Skeletal muscle tissue (tissue), 4 donors: ENCODE measurements around the gene CMSS1. TPM values are rescaled to one million over a fixed set of nuclear protein-coding genes. Genes with fewer than 3 reads are reported as not detected.

Experiments used
- H3K27ac ChIP-seq: one replicate; pipeline ENCODE4 v1.7.0; 2013; ENCODE audit warnings: mild to moderate bottlenecking, low read depth, low read length, inconsistent platforms
- H3K27me3 ChIP-seq, 3 donors: one replicate each; pipeline ENCODE4 v1.7.0; 2013; ENCODE audit warnings: low read length in 3 of 3; ENCODE audit not compliant: control insufficient read depth in 3 of 3, insufficient read depth in 3 of 3
- H3K36me3 ChIP-seq, 3 donors: one replicate each; pipeline ENCODE4 v1.7.0; 2013; ENCODE audit warnings: low read length in 3 of 3; ENCODE audit not compliant: control insufficient read depth in 3 of 3, insufficient read depth in 3 of 3
- H3K4me1 ChIP-seq, 3 donors: one replicate each; pipeline ENCODE4 v1.7.0; 2013; ENCODE audit warnings: low read length in 3 of 3, mild to moderate bottlenecking in 3 of 3; ENCODE audit not compliant: control insufficient read depth in 3 of 3, insufficient read depth in 3 of 3
- H3K4me3 ChIP-seq, 3 donors: one replicate each; pipeline ENCODE4 v1.7.0; 2013; ENCODE audit warnings: low read length in 3 of 3
- H3K9ac ChIP-seq, 3 donors: one replicate each; pipeline ENCODE4 v1.7.0; 2013; ENCODE audit warnings: low read length in 3 of 3, mild to moderate bottlenecking in 3 of 3, moderate library complexity in 2 of 3, low read depth in 1 of 3
- H3K9me3 ChIP-seq, 3 donors: one replicate each; pipeline ENCODE4 v1.7.0; 2013; ENCODE audit warnings: low read length in 3 of 3; ENCODE audit not compliant: control insufficient read depth in 3 of 3
- total RNA-seq: library from RNA; depleted of rRNA; stranded (reverse); fragments of >200 nt; gene quantifications from one replicate; pipeline ENCODE4 v1.2.3, GENCODE V29; 2014
- donor health status: Osteomylitis.

CMSS1 gene
- total RNA-seq, 1 donor from 2014 or later = 8.4 TPM

- Histone ChIP-seq H3K27me3 (no peaks in the 10 kb centered on the region), H3K4me1 (peaks cover 20 to 26% (median 22%) of the 10 kb centered on the region in 3 donors), H3K4me3 (no peak overlapping the region), H3K9me3 (no peaks in the 10 kb centered on the region), H3K36me3 (peaks cover 9 to 15% (median 12%) of the 10 kb centered on the region in 3 donors), H3K27ac (peak overlapping the region; percentile 29), H3K9ac (no peak overlapping the region)
Observed at GRCh38 chr3:99921986-99922385, 104.3 kb downstream of the CMSS1 start.

DNA sequence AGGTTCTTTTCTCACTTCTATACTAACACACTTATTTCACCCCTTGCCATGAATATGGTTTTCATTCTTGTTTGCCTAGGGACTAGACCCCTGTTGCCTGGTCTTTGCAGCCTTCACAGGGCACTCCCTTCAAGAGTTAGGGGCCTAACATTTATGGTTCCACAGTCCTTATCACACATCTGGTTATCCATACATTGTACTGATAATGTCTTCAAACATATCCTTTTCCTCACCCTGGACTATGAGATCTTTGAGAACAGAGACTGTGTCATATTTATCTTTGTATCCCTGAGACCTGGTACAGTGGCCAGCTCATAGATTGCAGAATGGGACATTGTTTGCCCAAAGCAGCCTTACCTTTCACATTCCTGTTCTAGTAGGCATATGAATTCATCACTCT lies 106.2 kb downstream of the CMSS1 start:
- Histone ChIP-seq H3K27me3 (no peaks in the 10 kb centered on the region), H3K36me3 (peaks cover 9 to 19% (median 16%) of the 10 kb centered on the region in 3 donors), H3K9ac (no peak overlapping the region), H3K4me3 (no peak overlapping the region), H3K27ac (no peak overlapping the region), H3K9me3 (no peaks in the 10 kb centered on the region), H3K4me1 (peaks cover 22 to 30% (median 22%) of the 10 kb centered on the region in 3 donors)

DNA sequence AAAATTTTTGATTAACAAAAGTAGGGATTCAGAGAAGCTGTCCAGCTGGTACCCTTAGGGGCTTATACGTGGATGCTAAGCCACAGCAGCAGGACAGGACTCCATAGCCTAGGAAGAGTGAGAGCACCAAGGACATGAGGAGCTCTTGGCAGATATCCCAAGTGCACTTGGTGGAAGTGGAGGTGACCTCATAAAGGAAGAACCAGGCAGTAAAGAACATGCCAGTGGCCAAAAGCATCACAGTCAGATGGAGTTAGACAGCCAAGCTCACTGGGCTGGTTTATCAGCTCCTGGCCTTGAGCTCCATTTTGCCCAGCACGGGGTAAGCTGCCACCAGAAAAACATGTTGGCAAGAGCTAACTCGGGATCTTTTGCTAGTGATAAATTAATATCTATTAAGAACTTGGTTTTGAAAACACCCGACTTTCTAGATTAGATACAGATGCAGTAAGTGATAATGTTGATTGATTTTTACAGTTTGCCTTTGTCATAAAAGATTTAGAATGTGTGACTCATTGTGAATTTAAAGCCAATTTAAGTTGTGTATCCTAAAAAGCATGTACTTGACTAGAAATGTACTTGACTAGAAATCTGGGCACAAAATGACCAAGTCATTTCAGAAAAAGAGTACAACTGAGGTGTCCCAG lies 108.0 kb downstream of the CMSS1 start:
- Histone ChIP-seq H3K9me3 (no peaks in the 10 kb centered on the region), H3K27ac (peak overlapping the region; percentile 10), H3K27me3 (no peaks in the 10 kb centered on the region), H3K4me3 (no peak overlapping the region), H3K9ac (no peak overlapping the region), H3K36me3 (peaks cover 9 to 25% (median 24%) of the 10 kb centered on the region in 3 donors), H3K4me1 (peaks cover 32 to 36% (median 34%) of the 10 kb centered on the region in 3 donors)

DNA sequence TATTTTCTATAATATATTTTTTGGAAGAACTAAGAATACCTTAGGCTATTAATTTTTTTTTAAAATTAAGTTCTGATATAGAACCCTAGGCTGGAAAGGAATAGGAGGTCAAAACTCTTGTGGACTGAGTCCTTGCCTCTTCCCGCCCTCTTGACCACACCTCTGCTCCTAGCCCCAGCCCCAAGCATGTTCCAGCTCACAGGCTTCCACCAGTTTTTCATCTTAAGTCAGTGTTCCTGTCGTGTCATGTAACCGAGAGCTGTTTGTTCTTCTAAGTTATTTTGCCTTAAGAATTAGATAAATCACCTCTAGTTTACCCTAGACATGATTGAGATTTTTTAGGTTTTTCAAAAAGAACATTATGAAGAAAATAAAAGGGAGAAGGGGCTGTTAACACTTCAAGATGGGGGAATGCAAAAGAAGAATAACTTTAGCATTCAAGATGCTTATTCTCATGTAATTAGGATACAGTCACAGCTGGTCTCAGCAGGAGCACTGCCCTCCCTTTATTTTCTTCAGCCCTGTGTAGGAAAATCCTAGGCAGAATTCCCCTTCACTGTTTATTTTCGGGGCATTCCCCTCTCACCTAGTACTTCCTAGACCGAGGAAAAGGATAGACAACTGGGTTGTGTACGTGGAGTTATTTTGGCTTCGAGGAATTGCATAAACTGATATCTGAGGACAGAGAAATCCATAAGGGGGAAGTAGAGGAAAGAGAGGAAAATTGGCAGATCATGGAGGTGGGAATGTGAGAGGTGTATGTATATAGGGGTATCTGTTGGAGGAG lies 110.2 kb downstream of the CMSS1 start:
- Histone ChIP-seq H3K27ac (peak overlapping the region; percentile 58), H3K9ac (no peak overlapping the region), H3K9me3 (no peaks in the 10 kb centered on the region), H3K27me3 (no peaks in the 10 kb centered on the region), H3K4me1 (peaks cover 19 to 27% (median 26%) of the 10 kb centered on the region in 3 donors), H3K36me3 (peaks cover 9 to 24% (median 21%) of the 10 kb centered on the region in 3 donors), H3K4me3 (no peak overlapping the region)

DNA sequence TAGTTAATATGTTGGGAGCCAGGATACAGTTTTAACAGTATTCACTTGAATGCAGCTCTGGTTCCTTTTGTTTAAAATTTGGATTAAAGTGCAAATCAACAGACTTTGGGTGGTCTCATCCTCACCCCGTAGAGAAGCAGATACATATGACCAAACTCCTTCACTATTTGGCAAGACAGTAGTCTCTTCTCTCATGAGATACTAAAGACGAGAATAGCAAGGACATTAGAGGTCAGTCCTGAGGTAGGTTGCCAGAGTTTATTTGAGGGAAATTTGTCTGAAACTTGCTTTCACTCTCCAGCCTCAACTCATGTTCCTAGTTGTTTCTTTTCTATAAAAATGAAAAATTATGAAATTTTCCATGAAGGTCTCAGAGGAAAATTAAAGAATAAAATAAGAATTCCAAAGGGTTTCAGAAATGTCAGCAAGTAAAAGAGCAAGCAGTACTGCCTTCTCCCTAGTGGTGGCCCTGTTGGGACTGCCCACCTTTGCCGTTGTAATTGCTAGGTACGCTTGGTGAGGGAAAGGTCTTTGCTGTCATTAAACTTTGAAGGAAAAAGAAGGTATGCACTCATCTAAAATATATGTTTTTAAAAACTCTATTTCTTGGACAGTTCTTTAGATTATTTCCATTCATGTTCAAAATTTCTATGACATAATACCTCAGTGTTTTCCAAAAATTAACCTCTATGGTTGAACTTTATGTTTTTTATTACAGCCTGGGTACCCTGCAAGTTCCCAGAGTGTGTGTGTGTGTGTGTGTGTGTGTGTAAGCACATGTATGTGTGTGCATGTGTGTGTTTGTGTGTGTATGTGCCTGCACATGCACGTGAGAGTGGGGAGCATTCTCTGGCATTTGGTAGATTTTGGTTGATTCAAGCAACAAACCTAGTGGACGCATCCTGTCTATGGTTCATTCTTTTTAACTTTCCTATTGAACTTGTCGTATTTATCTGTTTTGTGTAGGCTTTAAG lies 111.4 kb downstream of the CMSS1 start:
- Histone ChIP-seq H3K27me3 (no peaks in the 10 kb centered on the region), H3K36me3 (peaks cover 0 to 20% (median 20%) of the 10 kb centered on the region in 3 donors), H3K9ac (peak overlapping the region in 1 of 3 donors; percentile 22), H3K4me3 (peak overlapping the region in 1 of 3 donors; percentile 4), H3K4me1 (peaks cover 19 to 27% (median 26%) of the 10 kb centered on the region in 3 donors), H3K9me3 (no peaks in the 10 kb centered on the region), H3K27ac (peak overlapping the region; percentile 58)

- H3K4me1 ChIP-seq = peaks cover 20 to 27% (median 26%) of the 10 kb centered on the region in 3 donors
- H3K27ac ChIP-seq = peak overlapping the region; percentile 58
- H3K4me3 ChIP-seq = peak overlapping the region in 1 of 3 donors; percentile 4
Observed at GRCh38 chr3:99929745-99930139, 112.1 kb downstream of the CMSS1 start.

GRCh38 chr3:99931059-99931458 lies 113.4 kb downstream of the CMSS1 start:
- peak overlapping the region; percentile 58 for H3K27ac ChIP-seq
- H3K36me3 ChIP-seq = peaks cover 0 to 17% (median 9%) of the 10 kb centered on the region in 3 donors
- H3K4me3 ChIP-seq = no peak overlapping the region
- H3K9me3 ChIP-seq = no peaks in the 10 kb centered on the region
- H3K9ac ChIP-seq = no peak overlapping the region
- peaks cover 21 to 29% (median 23%) of the 10 kb centered on the region in 3 donors for H3K4me1 ChIP-seq
- no peaks in the 10 kb centered on the region for H3K27me3 ChIP-seq

More at GRCh38 chr3:99929745-99930139, 112.1 kb downstream of the CMSS1 start:
- Histone ChIP-seq H3K36me3 (peaks cover 0 to 19% (median 18%) of the 10 kb centered on the region in 3 donors), H3K9ac (peak overlapping the region in 1 of 3 donors; percentile 22), H3K27me3 (no peaks in the 10 kb centered on the region), H3K9me3 (no peaks in the 10 kb centered on the region)

DNA sequence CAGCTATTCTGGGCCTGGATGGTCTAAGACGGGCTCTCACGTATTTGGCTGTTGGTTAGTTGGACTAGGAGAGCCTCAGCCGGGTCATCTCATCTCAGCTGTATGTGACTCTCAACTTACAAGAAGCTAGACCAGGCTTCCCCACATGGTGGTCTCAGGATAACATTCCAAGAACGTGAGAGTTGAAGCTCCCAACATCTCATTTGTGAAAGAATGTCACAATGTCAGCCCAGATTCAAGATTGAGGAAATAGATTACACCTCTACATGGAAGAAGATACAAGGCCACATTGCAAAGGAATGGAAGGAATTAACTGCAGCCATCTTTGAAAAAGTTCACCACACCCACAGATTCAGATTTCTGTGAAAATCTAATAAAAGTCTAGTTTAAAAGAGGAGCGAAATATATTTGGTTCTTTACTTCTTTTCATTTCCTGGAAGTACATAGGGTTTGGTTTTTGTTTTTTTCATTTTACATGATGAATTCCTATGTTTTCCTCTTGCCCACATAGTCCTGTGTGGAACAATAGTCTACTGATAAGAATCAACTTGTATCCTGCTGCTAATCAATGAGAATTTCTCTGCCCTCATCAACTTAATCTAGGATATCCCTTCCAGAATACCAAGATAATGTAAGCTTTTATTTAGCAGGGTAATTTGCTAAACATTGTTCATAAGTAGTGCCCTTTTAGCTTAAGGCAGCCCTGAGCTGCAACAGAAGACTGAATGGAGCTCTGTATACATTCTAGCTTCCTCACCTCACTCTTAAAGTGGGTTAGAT lies 116.5 kb downstream of the CMSS1 start:
- Histone ChIP-seq H3K4me3 (no peak overlapping the region), H3K9ac (no peak overlapping the region), H3K9me3 (no peaks in the 10 kb centered on the region), H3K4me1 (peaks cover 32 to 38% (median 33%) of the 10 kb centered on the region in 3 donors), H3K36me3 (peaks cover 0 to 9% (median 5%) of the 10 kb centered on the region in 3 donors), H3K27me3 (no peaks in the 10 kb centered on the region), H3K27ac (no peak overlapping the region)
